NCI-H1694 (cell line): Measurements from ENCODE around the gene GNAT3.

Experiments used
- DNase-seq: peaks from one replicate; lab custom pipeline; 2025; lab: John Stamatoyannopoulos, UW

The GNAT3 gene

DNA sequence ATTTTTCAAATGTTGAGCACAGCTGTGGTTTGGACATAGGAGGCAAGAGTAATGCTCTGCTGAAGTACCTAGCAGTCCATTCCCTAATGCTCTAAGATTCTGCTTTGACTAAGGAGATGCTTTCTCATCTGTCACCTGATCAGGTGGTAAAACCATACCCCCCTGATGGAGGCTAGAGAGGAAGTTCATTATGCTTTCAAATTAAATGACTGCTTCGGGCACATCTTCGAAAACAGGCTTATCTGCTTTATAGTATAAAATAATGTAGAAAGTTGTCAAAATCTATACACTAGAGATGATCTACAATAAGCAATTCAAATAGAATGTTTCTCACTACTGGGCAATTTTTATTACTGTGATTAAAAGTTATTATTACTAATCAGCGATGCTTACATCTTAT lies at the start of gene GNAT3:
GNAT3 (minus strand) TSS at position 101 of the 400 bp plus-strand sequence. CDS start 138 bp downstream, outside the sequence.
- DNase-seq = no peak

DNA sequence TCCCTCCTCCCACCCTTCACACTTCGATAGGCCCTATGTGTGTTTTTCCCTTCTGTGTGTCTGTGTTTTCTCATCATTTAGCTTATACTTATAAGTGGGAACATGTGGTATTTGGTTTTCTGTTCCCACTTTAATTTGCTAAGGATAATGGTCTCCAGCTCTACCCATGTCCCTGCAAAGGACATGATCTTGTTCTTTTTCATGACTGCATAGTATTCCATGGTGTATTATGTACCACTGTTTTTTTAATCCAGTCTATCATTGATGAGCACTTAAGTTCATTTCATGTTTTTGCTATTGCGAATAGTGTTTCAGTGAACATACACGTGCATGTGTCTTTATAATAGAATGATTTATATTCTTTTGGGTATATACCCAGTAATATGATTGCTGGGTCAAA lies 46.3 kb upstream of the GNAT3 start:
- DNase-seq = no peak

DNA sequence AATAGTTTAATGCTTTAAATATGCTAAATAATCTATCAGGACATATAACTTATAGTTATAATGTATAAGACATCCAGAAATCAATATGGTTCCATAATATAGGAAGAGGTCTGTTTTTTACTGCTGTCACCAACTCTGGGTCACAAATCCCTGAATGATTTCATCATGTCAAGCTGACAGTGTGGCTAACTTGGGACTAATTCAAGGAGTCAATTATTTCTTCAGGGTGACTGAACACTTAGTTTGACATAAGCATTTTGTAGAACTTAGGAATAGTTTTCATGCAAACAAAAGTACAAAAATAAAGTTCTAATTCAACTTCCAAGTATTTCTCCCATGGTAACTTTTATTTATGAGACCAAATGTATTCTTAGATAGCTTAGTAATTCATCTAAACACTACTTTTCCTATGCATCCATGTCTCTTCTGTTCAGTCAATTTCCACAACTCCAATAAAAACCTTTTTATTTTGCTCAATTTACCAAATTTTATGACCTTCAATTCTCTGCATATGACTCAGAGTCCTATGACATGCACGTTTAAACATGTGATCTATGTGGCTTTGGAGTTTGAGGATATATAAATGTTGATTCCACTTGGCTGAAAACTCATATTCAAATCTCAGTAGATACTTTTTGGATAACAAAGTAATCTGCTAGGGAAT lies 40.3 kb upstream of the GNAT3 start:
- DNase-seq = no peak

DNA sequence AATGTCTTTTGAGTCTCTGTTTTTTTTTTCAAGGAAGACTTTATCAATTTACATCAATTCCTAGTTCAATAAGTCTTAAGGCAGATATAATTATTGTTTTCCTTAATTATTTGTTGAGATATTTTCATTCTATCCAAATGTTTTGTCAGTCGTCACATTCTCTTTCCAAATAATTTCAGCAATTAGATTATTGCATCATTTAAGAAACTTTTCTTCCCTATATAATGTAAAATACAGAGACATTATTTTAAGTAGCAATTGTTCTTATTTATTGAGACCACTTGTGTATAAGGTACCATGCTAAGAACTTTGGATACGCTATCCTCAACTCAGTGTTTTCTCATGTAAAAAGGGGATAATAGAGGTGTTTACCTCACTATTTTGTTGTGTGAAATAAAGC lies 38.1 kb upstream of the GNAT3 start:
- DNase-seq = no peak

DNA sequence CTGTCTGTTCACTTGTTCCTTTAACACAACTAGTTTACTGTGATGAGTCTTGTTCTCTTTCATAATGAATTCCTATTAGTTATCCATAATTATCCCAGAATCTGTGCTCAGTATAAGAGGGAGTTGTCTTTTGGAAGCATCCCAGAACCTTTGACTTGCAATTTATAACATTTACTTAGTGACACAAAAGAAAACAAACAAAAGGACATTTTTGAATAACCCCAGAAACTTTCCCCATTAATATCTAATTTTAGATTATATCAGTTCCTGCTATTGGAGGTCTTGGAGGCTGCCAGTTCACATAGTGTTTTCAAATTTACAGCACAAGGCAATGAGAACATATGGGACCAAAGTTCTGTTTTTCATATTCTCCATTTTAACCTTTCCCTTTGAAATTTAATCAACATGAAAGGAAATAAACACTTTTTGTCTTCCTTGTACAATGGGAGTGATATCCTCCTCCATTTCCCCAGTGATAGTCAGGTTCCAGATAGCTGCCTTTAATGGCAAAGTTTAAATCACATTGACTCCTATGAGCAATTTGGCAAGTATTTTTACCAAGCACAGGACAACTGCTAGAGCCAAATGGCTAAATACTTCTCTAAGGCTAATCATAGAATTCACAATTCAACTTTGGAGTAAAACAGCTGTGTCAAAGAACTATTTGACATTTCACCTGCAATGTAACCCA lies 37.1 kb upstream of the GNAT3 start:
- DNase-seq = no peak

DNA sequence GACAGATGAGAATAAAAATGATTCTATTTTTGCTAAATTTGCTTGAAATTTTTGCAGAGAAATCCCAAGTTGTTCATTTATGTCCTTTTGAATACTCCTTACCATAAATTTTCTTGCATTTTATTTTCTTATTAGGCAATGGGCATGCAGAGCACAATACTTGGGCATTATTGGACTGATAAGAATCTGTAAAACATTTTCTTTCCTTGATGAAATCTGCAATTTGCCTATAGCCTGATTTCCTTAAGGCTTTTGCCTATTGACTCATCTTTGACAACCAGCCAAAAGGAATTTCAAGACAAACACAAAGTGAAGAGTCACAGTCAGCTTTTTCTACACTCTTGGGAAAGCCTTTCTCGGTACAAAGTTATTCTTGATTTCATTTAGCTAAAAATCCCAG lies 30.5 kb upstream of the GNAT3 start:
- DNase-seq = no peak

DNA sequence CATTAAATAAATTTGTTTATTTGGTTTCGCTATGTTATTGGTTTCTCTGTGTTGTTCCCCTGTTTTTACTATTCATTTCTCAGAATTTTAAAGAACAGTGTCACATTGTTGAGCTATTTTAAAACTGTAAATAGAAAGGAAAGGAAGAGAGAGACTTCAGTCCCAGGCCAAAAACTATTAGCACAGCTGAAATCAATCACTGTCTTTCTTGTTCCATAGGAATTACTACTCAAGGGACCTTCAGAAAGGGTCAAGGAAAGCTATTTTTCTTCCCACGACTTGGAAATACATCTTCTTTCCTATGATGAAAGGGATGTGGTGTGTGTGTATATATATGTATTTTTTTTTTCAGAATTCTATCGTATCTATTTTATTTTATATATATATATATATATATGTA lies 29.0 kb upstream of the GNAT3 start:
- no peak for DNase-seq

DNA sequence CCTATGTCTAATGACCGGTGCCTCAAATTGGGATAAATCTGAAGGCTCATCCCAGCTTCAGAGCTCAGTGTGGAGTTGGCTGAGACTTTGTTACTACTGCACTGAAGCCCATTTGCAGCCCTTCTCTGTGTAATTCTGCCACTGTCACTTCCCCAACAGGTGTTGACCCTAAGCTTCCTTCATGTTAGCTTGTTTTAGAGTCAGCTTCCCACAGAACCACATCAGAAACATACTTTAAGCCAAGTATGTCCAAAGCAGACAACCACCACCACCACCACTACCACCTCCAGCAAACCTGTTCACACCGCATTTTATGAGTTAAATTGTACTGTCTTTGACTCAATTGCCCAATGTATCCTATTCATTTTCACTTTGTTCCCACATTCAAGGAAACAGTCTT lies 25.2 kb upstream of the GNAT3 start:
- no peak for DNase-seq

DNA sequence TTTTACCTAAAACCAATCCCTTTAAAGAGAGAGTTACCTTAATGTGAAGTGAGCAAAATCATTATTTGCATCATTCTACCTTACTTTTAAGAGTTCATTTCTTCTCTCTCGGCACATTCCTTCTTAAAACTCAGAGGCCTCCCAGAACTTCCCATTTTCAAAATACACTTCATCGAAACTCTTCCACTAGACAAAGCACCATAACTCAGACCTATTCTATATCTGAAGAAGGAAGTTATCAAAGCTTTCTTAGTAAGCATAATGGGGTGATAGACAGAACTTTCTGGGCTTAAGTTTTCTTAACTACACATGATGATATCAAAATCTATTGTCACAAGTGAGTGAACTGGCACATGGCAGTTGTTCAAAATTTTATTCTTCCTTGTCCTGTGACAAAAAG lies 24.6 kb upstream of the GNAT3 start:
- no peak for DNase-seq

DNA sequence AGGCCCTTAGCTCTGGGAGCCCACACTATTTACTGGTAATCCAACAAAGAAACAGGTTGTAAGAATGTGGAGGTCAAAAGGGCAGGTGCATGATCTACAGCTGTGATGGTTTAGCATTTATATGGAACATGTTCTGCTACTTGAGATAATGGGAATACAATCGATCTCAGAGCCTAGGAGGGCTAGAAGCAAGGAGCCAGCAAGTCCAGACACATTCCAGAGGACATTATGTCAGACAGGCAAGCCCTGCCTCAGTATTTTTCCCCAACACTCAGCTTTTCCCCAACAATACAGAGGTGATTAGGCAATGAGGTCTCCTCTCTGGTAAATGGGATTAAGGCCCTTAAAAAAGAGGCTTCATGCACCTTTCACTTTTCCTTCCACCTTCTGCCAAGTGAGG lies 21.4 kb upstream of the GNAT3 start:
- no peak for DNase-seq

DNA sequence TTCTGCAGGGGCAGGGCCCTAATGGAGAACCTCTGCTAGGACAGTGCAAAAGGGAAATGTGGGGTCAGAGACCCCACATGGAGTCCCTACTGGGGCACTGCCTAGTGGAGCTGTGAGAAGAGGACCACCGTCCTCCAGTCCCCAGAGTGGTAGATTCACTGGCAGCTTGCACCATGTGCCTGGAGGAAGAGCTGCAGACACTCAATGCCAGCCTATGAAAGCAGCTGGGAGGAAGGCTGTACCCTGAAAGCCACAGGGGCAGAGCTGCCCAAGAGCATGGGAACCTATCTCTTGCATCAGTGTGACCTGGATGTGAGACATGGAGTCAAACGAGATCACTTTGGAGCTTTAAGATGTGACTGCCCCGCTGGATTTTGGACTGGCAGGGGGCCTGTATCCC lies 20.3 kb upstream of the GNAT3 start:
- DNase-seq = no peak

DNA sequence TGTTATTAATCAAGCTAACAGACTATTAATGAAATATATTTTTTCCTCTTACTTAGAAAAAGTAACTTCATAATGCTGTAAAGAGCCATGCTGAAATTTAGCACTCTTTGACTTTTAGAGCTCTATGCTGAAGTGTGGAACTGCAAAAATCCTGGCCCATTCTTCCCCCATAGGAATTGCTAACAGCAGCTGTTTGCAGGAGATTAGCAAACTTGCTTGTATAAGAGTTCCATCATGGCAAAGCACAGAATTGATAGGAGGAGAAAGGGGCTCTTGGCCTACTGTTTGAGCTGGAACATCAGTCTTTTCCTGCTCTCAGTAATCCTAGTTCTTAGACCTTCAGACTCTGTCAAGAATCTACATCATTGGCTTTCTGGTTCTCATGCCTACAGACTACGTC lies 18.3 kb upstream of the GNAT3 start:
- DNase-seq = no peak

DNA sequence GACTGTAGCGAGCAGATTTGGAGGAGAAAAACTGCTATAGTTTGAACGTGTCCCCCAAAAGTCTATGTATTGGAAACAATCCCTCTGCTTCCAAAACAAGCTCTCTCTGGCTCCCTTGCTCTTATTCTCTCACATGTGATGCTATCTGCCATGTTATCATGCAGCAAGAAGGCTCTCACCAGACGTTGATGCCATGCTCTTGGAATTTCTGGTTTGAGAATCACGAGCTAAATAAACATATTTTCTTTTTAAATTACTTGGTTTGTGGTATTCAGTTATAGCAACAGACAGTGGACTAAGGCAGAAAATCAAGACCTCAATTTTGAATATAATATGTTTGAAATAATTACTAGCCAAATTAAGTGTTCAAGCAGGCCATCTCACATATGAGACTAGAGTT lies 17.5 kb upstream of the GNAT3 start:
- no peak for DNase-seq

DNA sequence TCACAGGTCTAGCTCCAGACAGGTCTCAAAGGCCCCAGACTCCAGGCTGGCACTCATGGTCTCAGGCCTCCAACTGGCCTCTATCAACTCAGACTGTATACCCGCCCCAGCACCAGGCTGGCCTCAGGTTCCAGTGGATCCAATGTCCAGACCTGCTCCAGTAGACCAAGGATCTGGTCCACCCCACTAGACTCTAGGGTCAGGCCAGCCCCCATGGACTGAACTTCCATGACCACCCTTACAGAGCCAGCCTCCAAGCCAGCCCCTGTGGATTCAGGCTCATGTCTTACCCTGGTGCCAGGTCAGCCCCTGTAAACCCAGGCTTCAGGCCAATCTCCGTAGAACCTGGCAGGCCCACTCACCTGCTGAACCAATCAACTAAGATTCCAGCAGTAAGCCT lies 16.8 kb upstream of the GNAT3 start:
- DNase-seq = no peak

DNA sequence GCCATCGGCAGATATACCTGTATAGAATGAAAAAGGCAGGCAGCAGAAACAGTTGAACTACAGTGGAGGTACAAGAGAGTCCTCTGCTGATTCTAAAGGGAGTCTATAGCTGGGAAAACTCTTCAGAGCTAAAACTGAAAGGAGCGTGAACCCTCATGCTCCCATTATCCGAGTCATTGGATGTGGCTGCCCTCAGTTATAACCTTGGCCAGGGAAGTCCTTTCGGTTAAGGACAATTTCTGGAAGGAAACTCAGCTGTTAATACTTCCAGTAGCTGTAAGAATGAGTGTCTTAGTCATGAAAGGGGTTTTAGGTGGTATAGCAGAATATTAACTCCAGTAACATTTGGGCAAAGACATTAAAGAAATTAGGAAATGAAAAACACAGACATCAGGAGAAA lies 14.6 kb upstream of the GNAT3 start:
- no peak for DNase-seq

DNA sequence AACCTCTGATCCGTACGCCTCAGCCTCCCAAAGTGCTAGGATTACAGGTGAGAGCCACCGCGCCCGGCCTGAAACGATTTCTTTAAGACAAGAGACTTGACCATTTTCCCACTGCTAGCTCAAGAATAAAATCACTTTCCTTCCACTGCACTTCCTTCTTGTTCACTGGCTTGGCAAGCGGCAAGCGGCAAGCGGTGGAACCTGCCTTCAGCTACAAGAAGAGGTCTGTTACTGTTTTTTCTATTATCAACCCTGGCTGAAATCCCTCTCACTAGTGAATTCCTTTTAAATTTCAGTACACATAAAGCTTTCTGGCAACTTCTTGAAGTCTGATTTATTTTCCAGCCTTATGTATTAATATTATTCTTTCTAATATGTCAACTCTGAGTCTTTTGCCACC lies 12.8 kb upstream of the GNAT3 start:
- DNase-seq = no peak

DNA sequence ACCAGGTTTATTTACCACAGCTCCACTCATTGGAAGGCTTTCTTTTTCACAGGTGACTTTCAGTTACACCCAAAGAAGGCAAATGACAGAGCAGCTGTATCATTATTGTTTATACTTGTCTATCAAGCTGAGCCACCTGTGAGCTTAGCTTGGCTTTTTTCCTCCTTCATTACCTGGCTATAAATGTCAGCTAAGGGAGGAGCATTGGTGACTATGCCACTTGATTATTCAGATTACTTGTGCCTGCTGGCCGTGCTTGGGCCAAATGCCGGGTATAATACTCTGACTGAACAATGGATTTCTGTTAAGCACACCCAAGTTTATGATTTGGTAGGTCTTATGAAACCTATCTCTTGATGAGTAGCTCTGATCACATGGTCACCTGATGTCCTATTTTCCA lies 9.9 kb upstream of the GNAT3 start:
- DNase-seq = no peak

DNA sequence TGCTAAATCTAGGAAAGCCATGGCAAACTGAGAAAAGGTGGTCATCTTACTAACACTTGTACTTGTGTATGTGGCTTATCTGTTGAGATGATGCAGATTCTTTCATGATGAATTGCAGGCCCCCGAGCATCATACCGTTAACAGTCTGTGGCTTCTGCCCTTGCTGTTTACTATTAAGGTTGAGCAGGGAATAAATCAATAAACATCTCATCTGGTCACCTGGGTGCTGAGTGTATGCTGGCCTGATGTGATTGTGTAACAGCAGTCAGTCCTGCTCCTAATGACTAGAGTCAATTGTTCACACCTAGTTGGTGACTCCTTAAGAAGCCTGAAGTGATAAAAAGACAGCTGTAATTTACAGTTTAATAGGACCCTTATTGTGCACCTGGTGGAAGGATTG lies 8.3 kb upstream of the GNAT3 start:
- no peak for DNase-seq

DNA sequence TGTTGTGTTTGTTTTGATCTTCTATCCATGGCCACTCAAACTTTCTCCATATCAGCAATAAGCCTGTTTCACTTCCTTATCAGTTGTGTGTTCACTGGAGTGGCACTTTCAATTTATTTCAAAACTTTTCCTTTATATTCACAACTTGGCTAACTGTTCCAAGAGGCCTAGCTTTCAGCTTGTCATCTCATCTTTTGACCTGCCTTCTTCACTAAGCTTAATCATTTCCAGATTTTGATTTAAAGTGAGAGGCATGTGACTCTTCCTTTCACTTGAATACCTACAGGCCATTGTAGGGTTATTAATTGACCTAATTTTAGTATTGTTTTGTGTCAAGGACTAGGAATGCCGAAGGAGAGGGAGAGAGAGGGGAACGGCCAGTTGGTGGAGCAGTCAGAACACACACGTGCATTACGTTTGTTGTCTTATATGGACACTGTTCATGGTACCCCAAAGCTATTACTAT lies 5.5 kb upstream of the GNAT3 start:
- no peak for DNase-seq

DNA sequence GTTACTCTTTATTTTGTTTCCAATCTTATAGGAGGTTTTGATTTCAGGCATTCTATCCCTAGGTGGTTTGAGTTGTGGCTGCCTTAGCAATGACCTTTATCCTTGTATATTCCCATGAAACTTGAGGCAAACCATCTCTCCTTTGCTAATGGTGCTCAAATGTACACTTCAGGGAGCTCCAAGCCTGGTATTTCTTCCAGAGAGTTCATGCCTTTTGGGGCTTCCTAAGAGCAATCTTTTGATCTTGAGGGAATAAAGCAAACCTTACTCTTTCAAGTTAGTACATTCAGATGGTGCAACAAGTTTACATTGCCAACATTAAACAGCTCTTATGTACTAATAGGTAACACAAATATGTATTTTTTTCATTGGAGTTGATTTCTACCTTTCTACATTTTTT lies 3.4 kb upstream of the GNAT3 start:
- no peak for DNase-seq

DNA sequence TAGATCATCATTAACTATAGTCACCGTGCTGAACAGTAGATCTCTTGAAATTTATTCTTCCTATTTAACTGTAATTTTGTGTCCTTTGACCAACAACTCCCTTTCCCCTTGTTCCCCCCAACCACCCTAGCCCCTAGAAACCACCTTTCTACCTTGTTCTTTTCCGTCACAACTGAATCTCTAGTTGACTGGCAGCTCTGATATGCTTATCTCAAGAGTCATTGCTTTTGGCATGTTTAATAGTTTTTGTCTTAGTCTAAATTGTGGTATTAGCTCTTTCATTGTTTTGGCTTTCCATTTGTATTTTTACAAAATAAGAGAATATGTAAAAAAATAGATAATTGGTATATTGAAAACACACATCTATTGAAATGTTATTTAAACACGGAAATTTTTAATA lies 1.8 kb downstream of the GNAT3 start:
- DNase-seq = no peak

DNA sequence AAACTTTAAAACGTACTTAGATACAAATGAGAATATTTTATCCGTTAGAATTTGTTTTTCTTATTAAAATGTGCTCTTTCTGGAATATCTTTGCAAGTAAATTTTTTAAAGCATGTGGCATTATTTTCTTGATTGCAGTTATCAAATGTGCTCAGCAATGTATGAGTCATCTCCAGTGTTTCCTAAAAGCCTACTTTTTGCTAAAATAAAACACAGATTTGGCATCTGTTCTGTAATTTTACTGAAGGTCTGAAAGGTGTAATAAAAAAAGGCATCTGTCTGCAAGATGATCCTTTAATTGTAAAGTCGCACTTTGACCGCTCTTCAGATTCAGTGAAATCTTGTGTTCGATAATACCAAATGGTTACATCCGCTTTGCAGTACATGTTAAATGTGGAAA lies 3.4 kb downstream of the GNAT3 start:
- DNase-seq = no peak

DNA sequence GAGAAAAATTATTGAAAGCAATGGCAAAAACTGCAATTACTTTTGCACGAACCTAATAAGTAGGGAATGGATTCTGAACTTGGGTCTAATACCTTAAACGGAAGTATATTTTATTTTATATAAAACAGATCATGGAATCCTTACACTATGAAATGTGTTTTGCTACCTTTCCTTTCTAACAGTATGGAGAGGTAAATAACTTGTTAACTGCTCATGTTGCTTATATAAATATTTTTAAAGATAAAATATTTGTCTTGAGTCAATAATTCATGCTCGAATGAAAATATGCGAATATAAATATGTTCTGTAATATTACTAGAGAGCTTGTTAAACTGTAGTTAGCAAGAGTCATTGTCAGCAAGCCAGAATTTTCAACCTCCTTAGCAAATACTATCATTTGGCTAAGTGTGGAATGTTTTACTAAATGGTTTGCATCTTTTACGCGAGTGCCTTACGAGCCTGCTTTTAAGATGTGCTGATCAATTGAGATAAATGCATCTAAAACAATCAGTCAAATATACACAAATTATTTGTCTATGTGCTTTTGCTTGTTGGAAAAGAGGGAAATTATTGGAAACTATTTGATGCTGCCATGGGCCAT lies 5.9 kb downstream of the GNAT3 start:
- no peak for DNase-seq

DNA sequence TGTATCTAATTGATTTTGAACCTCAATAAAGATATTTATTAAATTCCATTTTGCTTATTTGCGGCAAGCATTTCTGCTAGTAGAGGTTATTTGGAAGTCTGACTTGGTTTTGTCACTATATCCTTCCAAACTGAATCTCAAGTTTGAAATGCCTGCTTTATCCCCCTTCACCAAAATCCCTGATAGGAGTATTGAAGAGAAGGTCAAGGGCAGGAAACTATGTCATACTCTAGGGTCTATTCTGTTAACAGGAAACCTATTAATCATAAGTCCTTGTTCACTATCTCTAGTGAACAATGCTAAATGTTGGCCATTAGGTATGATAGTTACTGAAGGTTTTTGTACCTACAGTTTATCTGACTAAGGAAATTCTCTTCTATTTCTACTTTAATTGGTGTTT lies 11.5 kb downstream of the GNAT3 start:
- no peak for DNase-seq
